H9 (cell line): Measurements from ENCODE around the gene DOCK2. TPM values are rescaled to one million over a fixed set of nuclear protein-coding genes. Genes with fewer than 3 reads are reported as not detected.

Experiments
- DNase-seq: peaks from one replicate; pipeline ENCODE4 v3.0.0-alpha.2; 2017
- H2AFZ ChIP-seq: one replicate; pipeline ENCODE4 v1.6.1; 2013; ENCODE audit warnings: mild to moderate bottlenecking, low read length, control low read depth, moderate library complexity
- H2AK5ac ChIP-seq: 2 replicates; pipeline ENCODE4 v1.6.1; 2013; ENCODE audit warnings: low read length, control low read depth, mixed read lengths; ENCODE audit not compliant: insufficient read length
- H2BK120ac ChIP-seq: one replicate; pipeline ENCODE4 v1.6.1; 2013; ENCODE audit warnings: low read depth, mild to moderate bottlenecking, low read length, control low read depth, inconsistent platforms; ENCODE audit not compliant: poor library complexity, severe bottlenecking
- H2BK12ac ChIP-seq: 2 replicates; pipeline ENCODE4 v1.6.1; 2013; ENCODE audit warnings: low read length, control low read depth, mixed read lengths, low read depth; ENCODE audit not compliant: insufficient read length
- H2BK15ac ChIP-seq: 2 replicates; pipeline ENCODE4 v1.6.1; 2013; ENCODE audit warnings: low read depth, low read length, control low read depth
- H2BK20ac ChIP-seq: one replicate; pipeline ENCODE4 v1.6.1; 2013; ENCODE audit warnings: low read depth, mild to moderate bottlenecking, low read length, control low read depth, inconsistent platforms; ENCODE audit not compliant: poor library complexity, severe bottlenecking
- H2BK5ac ChIP-seq: 2 replicates; pipeline ENCODE4 v1.6.1; 2013; ENCODE audit warnings: low read length, control low read depth, mixed read lengths; ENCODE audit not compliant: insufficient read length
- H3K14ac ChIP-seq: 2 replicates; pipeline ENCODE4 v1.6.1; 2013; ENCODE audit warnings: low read length, control low read depth; ENCODE audit not compliant: insufficient read depth
- H3K18ac ChIP-seq: 2 replicates; pipeline ENCODE4 v1.6.1; 2013; ENCODE audit warnings: low read depth, mild to moderate bottlenecking, mixed read lengths, low read length, control low read depth; ENCODE audit not compliant: insufficient read length
- H3K23ac ChIP-seq: 2 replicates; pipeline ENCODE4 v1.6.1; 2013; ENCODE audit warnings: low read length, control low read depth, mixed read lengths, low read depth; ENCODE audit not compliant: insufficient read length
- H3K23me2 ChIP-seq: 2 replicates; pipeline ENCODE4 v1.6.1; 2013; ENCODE audit warnings: low read depth, mild to moderate bottlenecking, mixed read lengths, low read length, control low read depth; ENCODE audit not compliant: insufficient read length, poor library complexity, severe bottlenecking
- H3K27ac ChIP-seq: 2 replicates; pipeline ENCODE4 v1.5.1; 2013; ENCODE audit warnings: low read length, control low read depth, mixed read lengths, low read depth; ENCODE audit not compliant: insufficient read length
- H3K27me3 ChIP-seq: 2 replicates; pipeline ENCODE4 v1.6.1; 2013; ENCODE audit warnings: low read length, control low read depth, inconsistent platforms; ENCODE audit not compliant: insufficient read depth
- H3K4ac ChIP-seq: 2 replicates; pipeline ENCODE4 v1.6.1; 2013; ENCODE audit warnings: low read depth, mild to moderate bottlenecking, control low read depth, inconsistent platforms, low read length, moderate library complexity
- H3K4me1 ChIP-seq: 2 replicates; pipeline ENCODE4 v1.6.1; 2013; ENCODE audit warnings: low read length, control low read depth, inconsistent platforms; ENCODE audit not compliant: insufficient read depth
- H3K4me2 ChIP-seq: 2 replicates; pipeline ENCODE4 v1.6.1; 2013; ENCODE audit warnings: low read length, control low read depth, mixed read lengths; ENCODE audit not compliant: insufficient read length, insufficient read depth
- H3K56ac ChIP-seq: 2 replicates; pipeline ENCODE4 v1.6.1; 2013; ENCODE audit warnings: low read depth, mild to moderate bottlenecking, mixed read lengths, low read length, control low read depth; ENCODE audit not compliant: insufficient read length
- H3K79me1 ChIP-seq: 2 replicates; pipeline ENCODE4 v1.6.1; 2013; ENCODE audit warnings: low read depth, mild to moderate bottlenecking, moderate library complexity, low read length, control low read depth, inconsistent platforms; ENCODE audit not compliant: insufficient read depth, poor library complexity, severe bottlenecking
- H3K79me2 ChIP-seq: 2 replicates; pipeline ENCODE4 v1.6.1; 2013; ENCODE audit warnings: low read length, control low read depth, inconsistent platforms; ENCODE audit not compliant: insufficient read depth
- H3K9ac ChIP-seq: 2 replicates; pipeline ENCODE4 v1.6.1; 2013; ENCODE audit warnings: low read length, control low read depth, mixed read lengths; ENCODE audit not compliant: insufficient read length; ENCODE audit errors: extremely low read depth
- H3K9me3 ChIP-seq: one replicate; pipeline ENCODE4 v1.6.1; 2013; ENCODE audit warnings: low read depth, low read length, inconsistent platforms; ENCODE audit not compliant: control insufficient read depth
- H3T11ph ChIP-seq: one replicate; pipeline ENCODE4 v1.6.1; 2013; ENCODE audit warnings: mild to moderate bottlenecking, low read length, control low read depth, inconsistent platforms
- H4K20me1 ChIP-seq: one replicate; pipeline ENCODE4 v1.6.1; 2013; ENCODE audit not compliant: control insufficient read depth, insufficient read length, insufficient read depth
- H4K5ac ChIP-seq: 2 replicates; pipeline ENCODE4 v1.6.1; 2013; ENCODE audit warnings: low read depth, mild to moderate bottlenecking, mixed read lengths, low read length, control low read depth; ENCODE audit not compliant: insufficient read length
- H4K8ac ChIP-seq: replicated peaks from 2 replicates; pipeline ENCODE4 v1.6.1; 2013; ENCODE audit warnings: low read length, control low read depth, mixed read lengths, low read depth; ENCODE audit not compliant: insufficient read length
- H4K91ac ChIP-seq: 2 replicates; pipeline ENCODE4 v1.6.1; 2013; ENCODE audit warnings: low read depth, mild to moderate bottlenecking, moderate library complexity, mixed read lengths, low read length, control low read depth; ENCODE audit not compliant: insufficient read length
- H3K27ac Mint-ChIP-seq, 3 experiments: 2 replicates in 2 of 3; 3 replicates in 1 of 3; pipeline ENCODE4 v1.8.0; 2020 to 2021; ENCODE audit warnings: mixed read lengths in 3 of 3, mild to moderate bottlenecking in 1 of 3, moderate library complexity in 1 of 3
- H3K27me3 Mint-ChIP-seq: 2 replicates; pipeline ENCODE4 v1.8.0; 2021; ENCODE audit warnings: low read depth, mild to moderate bottlenecking, moderate library complexity, mixed read lengths
- H3K36me3 Mint-ChIP-seq, 3 experiments: 2 replicates in 2 of 3; 3 replicates in 1 of 3; pipeline ENCODE4 v1.8.0; 2020 to 2021; ENCODE audit warnings: low read depth in 3 of 3, mixed read lengths in 3 of 3; ENCODE audit not compliant: insufficient read depth in 1 of 3
- H3K4me1 Mint-ChIP-seq, 2 experiments: 2 replicates each; pipeline ENCODE4 v1.8.0; 2020; ENCODE audit warnings: mixed read lengths in 2 of 2
- H3K4me3 Mint-ChIP-seq, 2 experiments: 2 replicates in 1 of 2; 3 replicates in 1 of 2; pipeline ENCODE4 v1.8.0; 2020 to 2021; ENCODE audit warnings: mild to moderate bottlenecking in 2 of 2, mixed read lengths in 2 of 2, moderate library complexity in 1 of 2
- H3K9me3 Mint-ChIP-seq, 2 experiments: 2 replicates in 1 of 2; 3 replicates in 1 of 2; pipeline ENCODE4 v1.8.0; 2020; ENCODE audit warnings: mild to moderate bottlenecking in 2 of 2, mixed read lengths in 2 of 2, moderate library complexity in 1 of 2
- CTCF ChIP-seq: fragments of 200-600 bp; sonication (generic); conservative IDR thresholded peaks from 3 replicates; pipeline ENCODE4 v1.8.0; 2021; ENCODE audit warnings: antibody characterized with exemption, mild to moderate bottlenecking
- WGBS: extraction: QIAGEN DNeasy Blood & Tissue Kit; methylation state at CpG from one replicate; pipeline ENCODE4 v1.1.7; 2013; ENCODE audit warnings: missing lambda C conversion rate, low lambda C conversion rate, mixed read lengths; ENCODE audit not compliant: insufficient read length; ENCODE audit errors: extremely low coverage; 5-methylcytosine and 5-hydroxymethylcytosine counted together
- total RNA-seq: library from RNA; stranded (reverse); gene quantifications from 2 replicates; pipeline ENCODE4 v1.2.1, GENCODE V29; 2021

Gene DOCK2
- total RNA-seq, 1 experiment from 2014 or later = 7.8 TPM

DNA sequence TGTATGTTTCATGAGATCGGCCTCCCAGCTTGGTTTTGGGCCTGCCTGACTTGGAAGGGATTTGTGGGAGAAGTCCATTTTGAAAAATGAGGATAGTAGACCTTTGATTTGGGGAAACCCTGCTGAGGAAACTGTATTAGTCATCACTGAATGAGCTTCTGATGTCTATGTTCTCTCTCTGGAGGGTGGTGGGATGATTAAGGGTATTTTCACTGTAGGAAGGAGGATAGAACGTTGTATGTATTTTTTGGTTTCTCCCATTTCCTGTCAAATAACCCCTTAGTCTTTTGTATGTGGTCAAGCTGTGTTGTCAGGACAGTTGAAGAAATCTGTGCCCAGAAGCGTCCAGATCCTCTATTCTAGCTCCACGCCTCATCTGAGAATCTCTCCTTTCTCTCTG lies 191.3 kb downstream of the DOCK2 start:
- Histone ChIP-seq H4K5ac (no peak overlapping the region), H3K4me2 (no peak overlapping the region), H2BK12ac (no peak overlapping the region), H3K9me3 (no peaks in the 10 kb centered on the region), H3T11ph (no peak overlapping the region), H4K8ac (no peak overlapping the region), H3K27ac (no peak overlapping the region), H2BK20ac (no peak overlapping the region), H4K91ac (no peak overlapping the region), H3K79me1 (no peaks in the 10 kb centered on the region), H2BK120ac (no peak overlapping the region), H3K4me1 (no peaks in the 10 kb centered on the region), H3K27me3 (no peaks in the 10 kb centered on the region), H2AK5ac (no peak overlapping the region), H3K9ac (no peak overlapping the region), H3K4ac (no peak overlapping the region), H3K23ac (no peak overlapping the region), H3K56ac (no peak overlapping the region), H2BK5ac (no peak overlapping the region), H2AFZ (no peak overlapping the region), H3K18ac (no peak overlapping the region), H3K23me2 (no peaks in the 10 kb centered on the region), H3K79me2 (no peaks in the 10 kb centered on the region), H2BK15ac (no peak overlapping the region), H3K14ac (no peak overlapping the region), H4K20me1 (no peaks in the 10 kb centered on the region)
- Mint-ChIP-seq H3K4me1 (peaks cover 2 to 3% of the 10 kb centered on the region in 2 experiments; a peak in 1 of 4 replicates), H3K36me3 (no peaks in the 10 kb centered on the region; a peak in 1 of 7 replicates), H3K27ac (no peak overlapping the region), H3K9me3 (peaks cover 0 to 6% of the 10 kb centered on the region in 2 experiments; a peak in 3 of 5 replicates), H3K4me3 (no peak overlapping the region), H3K27me3 (no peaks in the 10 kb centered on the region; the same call in 1 of the 2 replicates)
- TF ChIP-seq CTCF = no peak
- no CpG with 5 or more reads among the region's 4 CpGs for WGBS
- DNase-seq = no peak
